Measurements from ENCODE around the gene ENGASE.
A peak's percentile ranks its signal among the peaks of the same experiment; 100 is the strongest.

The ENGASE gene

GRCh38 chr17:79039171-79039570 is 35.5 kb upstream of the ENGASE start:
- no peak for DNase-seq

GRCh38 chr17:79039886-79040285 is 34.7 kb upstream of the ENGASE start:
- no peak for DNase-seq

GRCh38 chr17:79041041-79041570 is 33.5 kb upstream of the ENGASE start:
- DNase-seq = no peak

- DNase-seq = no peak
Observed at GRCh38 chr17:79041723-79042420, 32.8 kb upstream of the ENGASE start.

- peak; percentile 45 for DNase-seq
Observed at GRCh38 chr17:79042421-79043190, 32.0 kb upstream of the ENGASE start.

GRCh38 chr17:79043191-79043930 is 31.3 kb upstream of the ENGASE start:
- no peak for DNase-seq

GRCh38 chr17:79043931-79044320 is 30.7 kb upstream of the ENGASE start:
- DNase-seq = no peak

- no peak for DNase-seq
Observed at GRCh38 chr17:79044462-79044861, 30.2 kb upstream of the ENGASE start.

GRCh38 chr17:79045001-79045729 is 29.5 kb upstream of the ENGASE start:
- no peak for DNase-seq

- DNase-seq = peak; percentile 38
Observed at GRCh38 chr17:79045842-79046196, 28.8 kb upstream of the ENGASE start.

GRCh38 chr17:79046197-79046915 is 28.3 kb upstream of the ENGASE start:
- DNase-seq = no peak

GRCh38 chr17:79046916-79047280 is 27.7 kb upstream of the ENGASE start:
- DNase-seq = no peak

GRCh38 chr17:79047291-79047920 is 27.2 kb upstream of the ENGASE start:
- DNase-seq = no peak

GRCh38 chr17:79047923-79048825 is 26.4 kb upstream of the ENGASE start:
- no peak for DNase-seq

GRCh38 chr17:79048826-79049755 is 25.5 kb upstream of the ENGASE start:
- no peak for DNase-seq

GRCh38 chr17:79049821-79050220 is 24.8 kb upstream of the ENGASE start:
- no peak for DNase-seq

GRCh38 chr17:79050551-79050950 is 24.1 kb upstream of the ENGASE start:
- DNase-seq = no peak

- no peak for DNase-seq
Observed at GRCh38 chr17:79051306-79051705, 23.3 kb upstream of the ENGASE start.

- no peak for DNase-seq
Observed at GRCh38 chr17:79052131-79052530, 22.5 kb upstream of the ENGASE start.

Data from CD4-positive, alpha-beta T cell treated with Interleukin-4 for 4 hours (primary cell).